Body of pancreas (tissue), 4 donors: ENCODE data around the gene PRRC2A. TPM values are rescaled to one million over a fixed set of nuclear protein-coding genes. Genes with fewer than 3 reads are reported as not detected.

ENCODE experiments used
- ATAC-seq: fragments of 150-250 bp; one replicate; pipeline ENCODE4 v1.9.1; 2016
- DNase-seq, 4 donors: peaks; one replicate each; pipeline ENCODE4 v3.0.0-alpha.2; 2019
- H3K27ac ChIP-seq, 4 donors: fragments of 200-600 bp; sonication (generic); 1 replicate in 3 of 4; 2 replicates in 1 of 4; pipeline versions ENCODE4 v1.5.1 to v1.6.1; 2016 to 2019; ENCODE audit warnings: mild to moderate bottlenecking in 1 of 4, mixed read lengths in 1 of 4, moderate library complexity in 1 of 4
- H3K27me3 ChIP-seq, 2 donors: fragments of 200-600 bp; sonication (generic); one replicate each; pipeline ENCODE4 v1.6.0; 2016; ENCODE audit warnings: mild to moderate bottlenecking in 1 of 2
- H3K36me3 ChIP-seq, 2 donors: fragments of 200-600 bp; sonication (generic); replicated peaks in 1 of 2; 2 replicates each; pipeline ENCODE4 v1.5.1; 2016; ENCODE audit warnings: low read depth in 2 of 2; ENCODE audit not compliant: insufficient read depth in 1 of 2
- H3K4me1 ChIP-seq: fragments of 200-600 bp; sonication (generic); one replicate; pipeline ENCODE4 v1.6.0; 2016
- H3K4me3 ChIP-seq, 2 donors: fragments of 200-600 bp; sonication (generic); 1 replicate in 1 of 2; 2 replicates in 1 of 2; pipeline ENCODE4 v1.5.1; 2016 to 2019
- H3K9me3 ChIP-seq, 3 donors: fragments of 200-600 bp; sonication (generic); 1 replicate in 2 of 3; 2 replicates in 1 of 3; pipeline ENCODE4 v1.5.1; 2016
- CTCF ChIP-seq, 7 experiments: fragments of 450-650 bp in 4 of 7; fragments of 200-600 bp in 3 of 7; sonication (generic) in 3 of 7; IDR thresholded peaks; one replicate each; pipeline ENCODE4 v1.5.1; 2016 to 2019; ENCODE audit warnings: antibody characterized with exemption in 7 of 7
- POLR2A ChIP-seq, 3 donors: fragments of 450-650 bp; IDR thresholded peaks; one replicate each; pipeline ENCODE4 v1.6.1; 2016; ENCODE audit warnings: antibody characterized with exemption in 3 of 3, mild to moderate bottlenecking in 2 of 3
- WGBS, 2 donors: methylation state at CpG; one replicate each; pipeline ENCODE4 v1.1.5; 2017; 5-methylcytosine and 5-hydroxymethylcytosine counted together
- intact Hi-C: fragments of 100-400 bp; cut with DNase I; formaldehyde crosslinking; loops from one replicate; pipeline ENCODE4 v1.15.1; 2023
- total RNA-seq, 2 donors: library from RNA; depleted of rRNA; stranded (reverse); fragments of >200 nt; gene quantifications; one replicate each; pipeline ENCODE4 v1.1.0, GENCODE V29; 2016

The PRRC2A gene
- total RNA-seq, 2 donors from 2014 or later: 48.8 to 57.4 TPM

- DNase-seq (no peak), ATAC-seq (no peak)
- no peaks in the 10 kb centered on the region for H3K9me3 ChIP-seq
- peak overlapping the region; percentile 44 to 81 for H3K4me3 ChIP-seq
- 55 to 73% methylated on average over 7 to 11 of the region's 13 CpGs for WGBS, 2 donors
- H3K4me1 ChIP-seq: peaks cover 59% of the 10 kb centered on the region
- H3K27me3 ChIP-seq: no peaks in the 10 kb centered on the region
- H3K36me3 ChIP-seq: peaks cover 0 to 5% of the 10 kb centered on the region in 2 donors
- intact Hi-C loops: no loop called here
- TF ChIP-seq POLR2A (IDR thresholded peaks at IDR 0.05) (no peak), CTCF (IDR thresholded peaks at IDR 0.05) (no peak)
- H3K27ac ChIP-seq: peak overlapping the region in 3 of 4 donors; percentile 85 to 89 (median 86)
These were observed 38.6 kb downstream of the PRRC2A start for GRCh38 chr6:31658983-31659648.

GRCh38 chr6:31659649-31660380 is 39.3 kb downstream of the PRRC2A start:
- ATAC-seq (peak; percentile 10), DNase-seq (no peak)
- H3K36me3 ChIP-seq: peaks cover 0 to 5% of the 10 kb centered on the region in 2 donors
- no peak for TF ChIP-seq POLR2A (IDR thresholded peaks at IDR 0.05)
- TF ChIP-seq CTCF (IDR thresholded peaks at IDR 0.05): no peak
- intact Hi-C loops: no loop called here
- peak overlapping the region; percentile 85 to 89 (median 86) for H3K27ac ChIP-seq
- 10% methylated on average over 7 to 13 of the region's 13 CpGs for WGBS, 2 donors
- peak overlapping the region; percentile 44 to 81 for H3K4me3 ChIP-seq
- no peaks in the 10 kb centered on the region for H3K27me3 ChIP-seq
- H3K9me3 ChIP-seq: no peaks in the 10 kb centered on the region
- H3K4me1 ChIP-seq: peaks cover 63% of the 10 kb centered on the region

GRCh38 chr6:31660381-31661261 is 40.1 kb downstream of the PRRC2A start, which contains the start of gene C6orf47:
C6orf47 (minus strand) TSS chr6:31660778; CDS start chr6:31659947, 831 bp downstream.
- TF ChIP-seq POLR2A (IDR thresholded peaks at IDR 0.05): peak; percentile 85 to 89 (median 87)
- no peak for TF ChIP-seq CTCF (IDR thresholded peaks at IDR 0.05)

GRCh38 chr6:31661262-31662123 is 41.0 kb downstream of the PRRC2A start:
- Histone ChIP-seq H3K4me3 (no peak overlapping the region), H3K36me3 (peaks cover 0 to 5% of the 10 kb centered on the region in 2 donors), H3K9me3 (no peaks in the 10 kb centered on the region), H3K27me3 (no peaks in the 10 kb centered on the region), H3K4me1 (peaks cover 58% of the 10 kb centered on the region), H3K27ac (peak overlapping the region in 3 of 4 donors; percentile 85 to 89 (median 86))
- no peak for ATAC-seq
- TF ChIP-seq CTCF (IDR thresholded peaks at IDR 0.05): no peak
- no peak for TF ChIP-seq POLR2A (IDR thresholded peaks at IDR 0.05)
- WGBS, 2 donors: 67 to 73% methylated on average over 12 of the region's 12 CpGs
- DNase-seq: no peak
- intact Hi-C loops: no loop called here

More at GRCh38 chr6:31660381-31661261, 40.1 kb downstream of the PRRC2A start, which contains the start of gene C6orf47:
- peak; percentile 83 for ATAC-seq
- 0% methylated on average over 34 to 52 of the region's 52 CpGs for WGBS, 2 donors
- Histone ChIP-seq H3K9me3 (no peaks in the 10 kb centered on the region), H3K36me3 (peaks cover 0 to 5% of the 10 kb centered on the region in 2 donors), H3K4me3 (peak within 1 kb of the TSS; percentile 44 to 81), H3K4me1 (peaks cover 61% of the 10 kb centered on the region), H3K27me3 (no peaks in the 10 kb centered on the region), H3K27ac (peak within 1 kb of the TSS; percentile 85 to 89 (median 86))
- intact Hi-C loops: no loop called here
- peak; percentile 85 to 91 (median 88) for DNase-seq
